Measurements from ENCODE around the gene GPATCH2.

DNA sequence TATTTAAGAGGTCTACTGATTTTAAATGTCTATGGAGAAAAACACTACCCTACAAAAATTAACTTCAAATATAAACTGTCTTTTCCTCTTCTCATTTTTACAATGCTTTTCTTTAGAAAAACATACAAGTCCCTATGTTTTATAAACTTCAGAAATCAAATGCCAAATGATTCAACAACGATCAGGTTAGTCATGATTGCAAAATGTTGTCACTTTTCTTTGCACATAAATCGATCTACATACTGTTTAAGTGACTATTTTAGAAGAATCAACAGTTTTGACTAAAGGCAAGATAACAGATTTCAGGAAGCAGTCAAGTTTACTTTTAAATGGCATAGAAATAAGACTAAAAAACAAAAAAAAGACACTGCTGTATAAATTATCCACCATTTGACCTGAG lies 168.7 kb downstream of the GPATCH2 start:
- TF ChIP-seq, protein P1, sequence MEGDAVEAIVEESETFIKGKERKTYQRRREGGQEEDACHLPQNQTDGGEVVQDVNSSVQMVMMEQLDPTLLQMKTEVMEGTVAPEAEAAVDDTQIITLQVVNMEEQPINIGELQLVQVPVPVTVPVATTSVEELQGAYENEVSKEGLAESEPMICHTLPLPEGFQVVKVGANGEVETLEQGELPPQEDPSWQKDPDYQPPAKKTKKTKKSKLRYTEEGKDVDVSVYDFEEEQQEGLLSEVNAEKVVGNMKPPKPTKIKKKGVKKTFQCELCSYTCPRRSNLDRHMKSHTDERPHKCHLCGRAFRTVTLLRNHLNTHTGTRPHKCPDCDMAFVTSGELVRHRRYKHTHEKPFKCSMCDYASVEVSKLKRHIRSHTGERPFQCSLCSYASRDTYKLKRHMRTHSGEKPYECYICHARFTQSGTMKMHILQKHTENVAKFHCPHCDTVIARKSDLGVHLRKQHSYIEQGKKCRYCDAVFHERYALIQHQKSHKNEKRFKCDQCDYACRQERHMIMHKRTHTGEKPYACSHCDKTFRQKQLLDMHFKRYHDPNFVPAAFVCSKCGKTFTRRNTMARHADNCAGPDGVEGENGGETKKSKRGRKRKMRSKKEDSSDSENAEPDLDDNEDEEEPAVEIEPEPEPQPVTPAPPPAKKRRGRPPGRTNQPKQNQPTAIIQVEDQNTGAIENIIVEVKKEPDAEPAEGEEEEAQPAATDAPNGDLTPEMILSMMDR (IDR thresholded peaks at IDR 0.05) = no peak
- TF ChIP-seq POLR2AphosphoS5 (IDR thresholded peaks at IDR 0.05; ENCODE audit: low read depth, low read length) (no peak), TCF7L2 (IDR thresholded peaks at IDR 0.05; ENCODE audit: low read depth, low read length) (no peak)
